GM12878 (cell line): Measurements from ENCODE around the gene PLA2G2E.

ENCODE experiments used
- BHLHE40 ChIP-seq, 2 experiments: fragments of 450-650 bp in 1 of 2; IDR thresholded peaks; 2 replicates each; pipeline ENCODE4 v1.6.1; 2011 to 2017; ENCODE audit warnings: low read depth in 2 of 2, borderline replicate concordance in 1 of 2, improper control_type of control experiment in 1 of 2, low read length in 1 of 2, mild to moderate bottlenecking in 1 of 2
- CBX3 ChIP-seq: fragments of 200-600 bp; sonication (generic); IDR thresholded peaks from 2 replicates; pipeline ENCODE4 v1.6.1; 2016; ENCODE audit warnings: low read depth, borderline replicate concordance
- CTCF ChIP-seq, 3 experiments: IDR thresholded peaks in 2 of 3; conservative IDR thresholded peaks in 1 of 3; 2 replicates each; pipeline ENCODE4 v1.5.1; 2011; ENCODE audit warnings: low read depth in 3 of 3, low read length in 3 of 3, mild to moderate bottlenecking in 3 of 3, control low read depth in 2 of 3, moderate library complexity in 2 of 3, inconsistent platforms in 1 of 3, mixed read lengths in 1 of 3; ENCODE audit not compliant: control insufficient read depth in 2 of 3, insufficient read depth in 1 of 3; ENCODE audit errors: extremely low read depth in 1 of 3
- GABPA ChIP-seq: IDR thresholded peaks from 2 replicates; pipeline ENCODE4 v1.6.1; 2014; ENCODE audit warnings: antibody characterized with exemption, low read depth, mild to moderate bottlenecking, inconsistent platforms
- NR2C2 ChIP-seq: IDR thresholded peaks from 2 replicates; pipeline ENCODE4 v1.6.1; 2011; ENCODE audit warnings: borderline replicate concordance, low read depth; ENCODE audit not compliant: control insufficient read depth, insufficient read length
- POLR2A ChIP-seq: IDR thresholded peaks from 2 replicates; pipeline ENCODE4 v1.6.1; 2011; ENCODE audit warnings: low read depth, mild to moderate bottlenecking, low read length
- RBBP5 ChIP-seq: fragments of 200-600 bp; sonication (generic); conservative IDR thresholded peaks from 2 replicates; pipeline ENCODE4 v1.6.1; 2016
- RFX5 ChIP-seq: IDR thresholded peaks from 2 replicates; pipeline ENCODE4 v1.6.1; 2011; ENCODE audit warnings: low read depth, low read length, improper control_type of control experiment
- SMC3 ChIP-seq: IDR thresholded peaks from 2 replicates; pipeline ENCODE4 v1.6.1; 2011; ENCODE audit warnings: low read length, improper control_type of control experiment, borderline replicate concordance
- SP1 ChIP-seq: IDR thresholded peaks from one replicate; pipeline ENCODE4 v1.6.1; 2011; ENCODE audit warnings: low read depth, low read length
- ZNF24 ChIP-seq: fragments of 450-650 bp; IDR thresholded peaks from 2 replicates; pipeline ENCODE4 v1.6.1; 2017; ENCODE audit warnings: antibody characterized with exemption, mild to moderate bottlenecking
- TF ChIP-seq, protein P1 (sequence below): fragments of 150-350 bp; IDR thresholded peaks from 2 replicates; pipeline ENCODE4 v1.6.1; 2014; ENCODE audit warnings: mild to moderate bottlenecking, low read depth, low read length
- TF ChIP-seq, protein P2 (sequence below): fragments of 450-650 bp; IDR thresholded peaks from 2 replicates; pipeline ENCODE4 v1.6.1; 2017; ENCODE audit warnings: mild to moderate bottlenecking, moderate library complexity

DNA sequence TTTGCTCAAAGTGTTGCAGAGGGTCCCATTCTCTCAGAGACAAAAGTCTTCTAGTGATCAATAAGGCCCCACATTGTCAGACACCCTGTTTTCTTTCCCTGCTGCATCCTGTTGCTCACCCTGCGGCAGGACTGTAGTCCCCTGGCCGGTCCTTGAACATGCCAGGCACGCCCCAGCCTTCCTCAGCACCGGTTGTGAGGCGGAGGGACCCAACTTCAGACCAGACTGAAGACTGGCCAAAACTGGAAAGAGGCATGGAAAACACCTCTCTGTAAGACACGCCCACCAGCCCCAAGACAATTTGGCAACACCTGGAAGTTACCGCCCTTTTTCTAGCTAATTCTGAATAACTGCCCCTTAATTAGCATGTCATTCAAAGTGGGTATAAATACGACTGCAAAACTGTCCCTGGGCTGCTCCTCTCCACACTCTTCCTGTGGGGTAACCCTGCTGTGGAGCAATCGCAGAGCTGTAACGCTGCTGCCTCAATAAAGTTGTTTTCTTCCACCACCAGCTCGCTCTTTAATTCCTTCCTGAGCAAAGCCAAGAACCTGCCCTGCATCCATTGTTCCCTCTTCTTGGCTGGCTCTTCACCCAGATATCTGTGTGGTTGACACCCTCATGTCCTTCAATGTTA is 32.2 kb upstream of the PLA2G2E start:
- TF ChIP-seq POLR2A (no peak), BHLHE40 (IDR thresholded peaks at IDR 0.05; ENCODE audit: borderline replicate concordance in 1 of 2, low read depth in 2 of 2, low read length in 1 of 2) (no peak), CTCF (IDR thresholded peaks at IDR 0.05 in 2 of 3, conservative IDR thresholded peaks at IDR 0.05 in 1 of 3; ENCODE audit: control insufficient read depth in 2 of 3, extremely low read depth in 1 of 3, insufficient read depth in 1 of 3, low read depth in 3 of 3, low read length in 3 of 3) (no peak), NR2C2 (no peak), SMC3 (no peak), RFX5 (no peak), RBBP5 (no peak), ZNF24 (no peak), GABPA (no peak), CBX3 (no peak), SP1 (no peak)
- TF ChIP-seq, protein P1, sequence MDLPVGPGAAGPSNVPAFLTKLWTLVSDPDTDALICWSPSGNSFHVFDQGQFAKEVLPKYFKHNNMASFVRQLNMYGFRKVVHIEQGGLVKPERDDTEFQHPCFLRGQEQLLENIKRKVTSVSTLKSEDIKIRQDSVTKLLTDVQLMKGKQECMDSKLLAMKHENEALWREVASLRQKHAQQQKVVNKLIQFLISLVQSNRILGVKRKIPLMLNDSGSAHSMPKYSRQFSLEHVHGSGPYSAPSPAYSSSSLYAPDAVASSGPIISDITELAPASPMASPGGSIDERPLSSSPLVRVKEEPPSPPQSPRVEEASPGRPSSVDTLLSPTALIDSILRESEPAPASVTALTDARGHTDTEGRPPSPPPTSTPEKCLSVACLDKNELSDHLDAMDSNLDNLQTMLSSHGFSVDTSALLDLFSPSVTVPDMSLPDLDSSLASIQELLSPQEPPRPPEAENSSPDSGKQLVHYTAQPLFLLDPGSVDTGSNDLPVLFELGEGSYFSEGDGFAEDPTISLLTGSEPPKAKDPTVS = no peak
- TF ChIP-seq, protein P2, sequence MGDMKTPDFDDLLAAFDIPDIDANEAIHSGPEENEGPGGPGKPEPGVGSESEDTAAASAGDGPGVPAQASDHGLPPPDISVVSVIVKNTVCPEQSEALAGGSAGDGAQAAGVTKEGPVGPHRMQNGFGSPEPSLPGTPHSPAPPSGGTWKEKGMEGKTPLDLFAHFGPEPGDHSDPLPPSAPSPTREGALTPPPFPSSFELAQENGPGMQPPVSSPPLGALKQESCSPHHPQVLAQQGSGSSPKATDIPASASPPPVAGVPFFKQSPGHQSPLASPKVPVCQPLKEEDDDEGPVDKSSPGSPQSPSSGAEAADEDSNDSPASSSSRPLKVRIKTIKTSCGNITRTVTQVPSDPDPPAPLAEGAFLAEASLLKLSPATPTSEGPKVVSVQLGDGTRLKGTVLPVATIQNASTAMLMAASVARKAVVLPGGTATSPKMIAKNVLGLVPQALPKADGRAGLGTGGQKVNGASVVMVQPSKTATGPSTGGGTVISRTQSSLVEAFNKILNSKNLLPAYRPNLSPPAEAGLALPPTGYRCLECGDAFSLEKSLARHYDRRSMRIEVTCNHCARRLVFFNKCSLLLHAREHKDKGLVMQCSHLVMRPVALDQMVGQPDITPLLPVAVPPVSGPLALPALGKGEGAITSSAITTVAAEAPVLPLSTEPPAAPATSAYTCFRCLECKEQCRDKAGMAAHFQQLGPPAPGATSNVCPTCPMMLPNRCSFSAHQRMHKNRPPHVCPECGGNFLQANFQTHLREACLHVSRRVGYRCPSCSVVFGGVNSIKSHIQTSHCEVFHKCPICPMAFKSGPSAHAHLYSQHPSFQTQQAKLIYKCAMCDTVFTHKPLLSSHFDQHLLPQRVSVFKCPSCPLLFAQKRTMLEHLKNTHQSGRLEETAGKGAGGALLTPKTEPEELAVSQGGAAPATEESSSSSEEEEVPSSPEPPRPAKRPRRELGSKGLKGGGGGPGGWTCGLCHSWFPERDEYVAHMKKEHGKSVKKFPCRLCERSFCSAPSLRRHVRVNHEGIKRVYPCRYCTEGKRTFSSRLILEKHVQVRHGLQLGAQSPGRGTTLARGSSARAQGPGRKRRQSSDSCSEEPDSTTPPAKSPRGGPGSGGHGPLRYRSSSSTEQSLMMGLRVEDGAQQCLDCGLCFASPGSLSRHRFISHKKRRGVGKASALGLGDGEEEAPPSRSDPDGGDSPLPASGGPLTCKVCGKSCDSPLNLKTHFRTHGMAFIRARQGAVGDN = no peak
